HG03457 (cell line): ENCODE results near the gene IGSF3.
"Not testable (repeated sequence)": the region's sequence is repeated elsewhere in the genome, so short reads cannot be mapped to it uniquely, and the experiment has no call there.

Experiments used
- ATAC-seq: cut with Tn5 transposase; IDR thresholded peaks from one replicate; pipeline ENCODE4 v1.9.1; 2021; ENCODE audit warnings: moderate number of reproducible peaks; ENCODE audit not compliant: unreplicated experiment

The IGSF3 gene

GRCh38 chr1:116631996-116632925 lies 35.3 kb downstream of the IGSF3 start:
- not testable (repeated sequence) for ATAC-seq

DNA sequence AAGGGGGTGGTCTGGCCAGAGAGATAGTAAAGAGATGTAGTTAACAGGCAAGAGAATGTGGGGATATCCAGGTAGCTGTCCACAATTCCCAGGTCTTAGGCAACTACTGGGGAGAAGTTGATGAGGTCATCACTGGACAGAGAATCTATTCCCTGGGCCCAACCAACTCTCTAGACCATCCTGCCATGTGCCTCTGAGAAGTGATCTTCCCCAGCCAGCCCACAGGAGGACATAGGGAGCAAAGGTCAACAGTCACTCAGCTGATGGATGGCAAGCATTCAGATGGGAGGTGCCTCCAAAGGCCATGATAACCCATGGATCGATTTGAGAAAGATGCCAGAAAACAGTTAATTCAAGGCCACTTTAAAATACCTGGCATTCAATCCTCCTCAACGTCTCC lies 36.0 kb downstream of the IGSF3 start:
- ATAC-seq = not testable (repeated sequence)

DNA sequence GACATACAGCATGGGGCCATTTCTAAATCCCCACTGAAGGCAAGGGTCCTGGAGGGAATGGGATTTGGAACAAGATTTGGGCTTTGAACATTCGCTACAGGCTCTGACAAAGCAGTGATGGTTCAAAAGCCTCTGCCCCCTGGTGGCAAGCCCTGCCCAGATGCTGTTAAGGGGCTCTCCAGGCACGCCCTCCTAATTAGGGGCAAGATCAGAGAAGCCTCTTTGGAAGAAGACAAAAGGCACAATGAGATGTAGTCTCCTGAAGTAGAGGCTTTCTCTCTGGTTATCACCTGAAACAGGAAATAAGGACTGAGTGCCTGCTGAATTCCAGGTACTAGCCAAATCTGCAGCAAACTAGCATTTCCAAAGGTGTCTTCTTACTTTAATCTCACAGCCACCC lies 37.5 kb downstream of the IGSF3 start:
- ATAC-seq = not testable (repeated sequence)

DNA sequence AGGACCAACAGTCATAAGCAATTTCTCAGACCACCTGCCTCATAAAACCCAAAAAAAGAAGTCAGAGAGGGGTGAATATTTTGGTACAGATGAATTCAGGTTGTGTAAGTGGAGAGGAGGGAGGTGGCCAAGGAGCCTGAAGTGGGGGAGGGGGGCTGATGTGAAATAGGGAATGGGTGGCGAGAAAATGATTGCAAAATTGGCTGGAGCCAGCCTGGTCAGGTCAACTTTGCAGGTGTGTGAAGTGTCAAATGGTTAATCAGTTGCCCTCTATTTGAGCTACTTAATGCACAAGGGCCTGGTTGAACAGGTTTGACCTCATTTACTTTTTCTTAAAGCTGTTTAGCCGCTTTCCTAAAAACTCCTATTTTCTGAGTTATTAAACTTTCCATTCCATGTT lies 38.1 kb downstream of the IGSF3 start:
- ATAC-seq = not testable (repeated sequence)

DNA sequence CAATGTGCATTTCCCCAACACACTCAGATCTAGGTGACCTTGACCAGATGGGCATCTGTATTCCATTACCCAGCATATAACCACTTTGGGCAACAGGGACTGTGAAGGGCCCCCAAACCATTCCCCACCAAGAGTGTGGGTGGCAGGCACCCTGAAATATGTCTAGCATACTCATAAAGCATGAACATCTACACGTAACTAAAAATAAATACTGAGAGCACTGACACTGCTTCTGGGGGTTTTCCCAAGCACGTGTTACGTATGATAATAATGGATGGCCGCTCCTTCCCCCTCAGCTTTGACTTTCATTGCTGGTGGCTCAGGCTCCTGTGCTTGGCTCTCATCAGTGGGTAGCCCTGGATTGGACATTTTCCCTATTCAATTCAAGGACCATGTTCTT lies 39.1 kb downstream of the IGSF3 start:
- no peak for ATAC-seq

GRCh38 chr1:116627357-116627756 lies 40.2 kb downstream of the IGSF3 start:
- ATAC-seq = not testable (repeated sequence)

DNA sequence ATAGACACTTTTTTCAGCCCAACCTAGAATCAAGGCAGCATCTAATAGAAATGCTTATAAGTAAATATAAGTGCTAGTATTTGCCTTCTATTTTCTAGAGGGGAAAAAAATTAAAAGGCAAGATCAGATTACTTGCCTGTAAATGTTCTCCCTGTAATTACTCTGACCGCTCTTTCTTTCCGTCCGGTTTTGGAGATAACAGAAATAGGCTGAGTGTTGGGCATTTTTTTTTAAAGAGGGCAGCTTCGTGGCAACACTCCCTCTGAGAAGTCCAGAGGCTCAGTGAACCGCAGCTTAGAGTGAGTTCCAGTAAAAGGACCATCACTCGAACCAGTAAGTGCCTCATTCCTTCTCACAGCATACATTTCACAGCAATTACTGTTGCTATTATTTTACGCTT lies 40.6 kb downstream of the IGSF3 start:
- not testable (repeated sequence) for ATAC-seq

- not testable (repeated sequence) for ATAC-seq
These were observed 42.4 kb downstream of the IGSF3 start for GRCh38 chr1:116625155-116625554.

DNA sequence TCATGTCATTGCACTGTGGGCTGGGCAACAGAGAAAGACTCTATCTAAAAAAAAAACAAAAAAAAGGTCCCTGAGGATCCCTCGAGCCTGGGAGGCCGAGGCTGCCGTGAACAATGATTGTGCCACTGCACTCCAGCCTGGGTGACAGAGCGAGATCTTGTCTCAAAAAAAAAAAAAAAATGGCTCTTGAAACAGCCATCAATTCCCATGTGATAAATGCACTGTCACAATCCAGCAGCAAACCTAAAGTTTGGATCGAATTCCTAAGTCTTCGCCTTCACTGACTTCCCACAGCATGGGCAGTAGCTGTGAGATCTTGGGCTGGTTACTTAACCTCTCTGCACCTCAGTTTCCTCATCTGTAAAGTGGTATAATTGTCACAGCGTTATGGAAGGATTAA lies 43.5 kb downstream of the IGSF3 start:
- ATAC-seq = no peak

DNA sequence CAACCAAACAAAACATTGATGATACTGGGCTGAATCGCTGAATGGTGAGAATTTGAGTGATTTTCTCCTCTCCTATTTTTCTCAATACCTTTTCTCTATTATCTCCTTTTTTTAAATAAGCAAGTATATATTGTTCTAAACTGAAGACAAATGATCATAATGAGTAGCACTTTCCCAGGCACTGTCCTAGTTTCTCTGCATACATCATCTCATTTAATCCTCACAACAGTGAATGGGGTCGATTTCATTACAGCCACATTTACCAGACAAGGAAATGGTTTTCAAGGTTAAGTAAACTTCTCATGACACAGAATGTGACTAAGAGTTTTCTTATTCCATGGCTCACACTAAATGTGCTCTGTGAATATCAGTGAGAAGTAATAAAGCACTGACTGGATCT lies 45.0 kb downstream of the IGSF3 start:
- ATAC-seq = not testable (repeated sequence)

DNA sequence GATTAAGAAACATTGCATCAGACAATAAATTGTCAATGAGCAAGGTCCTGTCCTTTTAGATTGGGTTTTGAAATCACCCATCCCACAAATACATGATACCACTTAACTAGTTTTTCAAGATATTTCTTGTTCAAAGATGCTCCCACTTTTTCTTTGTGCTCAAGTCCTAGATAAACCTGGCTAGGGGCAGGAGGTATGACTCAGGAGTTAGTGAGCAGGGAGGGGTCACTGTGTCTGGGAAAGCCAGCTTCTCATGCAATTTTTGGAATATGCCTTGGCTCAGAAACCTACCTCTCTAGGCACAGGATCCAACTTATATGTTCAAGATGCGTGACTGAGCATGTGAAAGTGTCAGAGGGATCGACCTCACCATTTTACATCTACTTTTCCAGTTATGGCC lies 45.8 kb downstream of the IGSF3 start:
- ATAC-seq = not testable (repeated sequence)

- ATAC-seq = not testable (repeated sequence)
These were observed 47.1 kb downstream of the IGSF3 start for GRCh38 chr1:116620392-116620791.

GRCh38 chr1:116619106-116619505 lies 48.4 kb downstream of the IGSF3 start:
- ATAC-seq = not testable (repeated sequence)

GRCh38 chr1:116617808-116618207 lies 49.7 kb downstream of the IGSF3 start:
- not testable (repeated sequence) for ATAC-seq

GRCh38 chr1:116613825-116614224 lies 53.7 kb downstream of the IGSF3 start:
- ATAC-seq = not testable (repeated sequence)

DNA sequence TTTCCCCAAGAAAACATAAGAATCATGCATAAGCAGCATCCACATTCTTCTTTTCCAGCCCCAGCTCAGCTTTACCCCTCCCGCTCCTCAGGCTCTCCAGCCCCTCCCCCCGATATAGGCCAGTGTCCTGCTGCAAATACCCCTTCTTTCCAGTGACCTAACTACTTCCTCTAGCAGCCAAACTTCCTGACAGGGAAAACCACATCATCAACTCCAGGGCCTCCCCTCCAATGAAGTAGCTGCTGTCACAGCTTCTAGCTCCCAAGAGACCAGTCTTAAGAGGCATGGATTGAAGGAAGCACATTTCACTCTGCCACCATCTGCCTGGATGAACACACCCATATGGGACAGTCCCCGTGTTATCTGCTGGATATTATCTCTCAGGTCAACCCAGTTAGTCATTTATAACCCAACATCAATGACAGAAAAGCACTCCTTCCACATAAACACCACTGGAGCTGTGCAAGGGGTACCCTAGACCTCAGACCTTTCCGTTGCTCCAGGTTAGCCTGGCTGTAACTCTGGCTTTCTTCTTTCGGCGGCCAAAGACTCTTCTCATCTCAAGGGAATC lies 57.6 kb downstream of the IGSF3 start:
- not testable (repeated sequence) for ATAC-seq

DNA sequence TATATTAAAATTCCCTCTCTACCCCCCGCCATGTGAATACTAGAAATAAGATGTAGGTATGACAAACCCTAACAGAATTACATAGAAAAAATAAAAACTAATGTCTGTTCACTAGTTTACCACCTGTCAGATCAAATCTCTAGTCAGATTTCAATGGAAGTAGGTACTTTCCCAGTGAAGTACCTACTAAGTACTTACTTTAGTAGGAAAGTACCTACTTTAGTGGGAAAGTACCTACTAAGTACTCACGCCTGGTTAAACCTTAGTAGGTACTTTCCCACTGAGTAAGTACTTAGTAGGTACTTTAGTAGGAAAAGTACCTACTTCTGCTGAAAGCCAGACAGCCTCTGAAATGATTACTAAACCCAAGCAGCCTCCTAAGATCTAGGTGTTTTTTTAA lies 58.7 kb downstream of the IGSF3 start:
- not testable (repeated sequence) for ATAC-seq

DNA sequence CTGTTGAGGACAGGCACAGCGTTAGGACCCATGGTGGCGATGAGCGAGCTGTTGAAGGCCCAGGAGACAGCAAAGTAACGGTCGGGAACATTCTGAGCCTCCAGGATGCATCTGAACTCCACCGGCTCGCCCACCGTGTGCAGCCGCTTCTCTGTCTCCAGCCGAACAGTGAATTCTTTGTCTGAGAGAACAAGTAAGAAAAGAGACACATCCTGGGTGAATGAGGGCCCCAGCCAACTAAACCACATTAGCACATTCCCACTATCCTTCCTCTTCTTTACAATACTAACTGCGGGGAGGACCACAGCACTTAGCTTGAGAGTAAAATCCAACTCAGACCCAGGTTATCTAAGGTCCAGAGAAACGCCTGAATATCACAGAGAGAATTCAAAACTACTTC lies 59.4 kb downstream of the IGSF3 start:
- not testable (repeated sequence) for ATAC-seq

- ATAC-seq = not testable (repeated sequence)
These were observed 60.1 kb downstream of the IGSF3 start for GRCh38 chr1:116607463-116607862.

- not testable (repeated sequence) for ATAC-seq
These were observed 61.5 kb downstream of the IGSF3 start for GRCh38 chr1:116606067-116606466.

GRCh38 chr1:116605315-116605714 lies 62.2 kb downstream of the IGSF3 start:
- no peak for ATAC-seq

DNA sequence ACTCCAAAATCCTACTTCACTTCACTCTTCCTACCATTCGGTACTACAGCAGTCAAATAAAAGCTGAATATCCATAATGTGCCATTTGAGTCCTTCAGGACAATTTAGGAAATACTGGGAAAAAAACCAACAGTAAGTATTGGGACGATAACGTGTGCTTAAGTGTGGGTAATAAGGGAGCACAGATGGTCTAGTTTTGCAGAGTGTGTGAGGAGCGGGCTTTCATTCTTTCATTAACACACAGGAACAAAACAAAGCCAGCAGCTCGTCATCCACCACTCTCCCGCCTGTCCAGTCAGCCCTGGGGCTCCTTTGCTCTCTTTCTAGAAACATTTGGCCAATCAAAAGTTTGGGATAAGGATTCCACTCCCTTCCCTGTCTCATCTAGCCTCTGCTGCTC lies 63.1 kb downstream of the IGSF3 start:
- not testable (repeated sequence) for ATAC-seq
